GM23338 (cell line): ENCODE data around the gene GRIK4. TPM values are rescaled to one million over a fixed set of nuclear protein-coding genes. Genes with fewer than 3 reads are reported as not detected.

Experiments used
- ATAC-seq: fragments of 200-7000 bp; cut with Tn5 transposase; 3 replicates; pipeline ENCODE4 v1.9.1; 2020
- DNase-seq: peaks from one replicate; pipeline ENCODE4 v3.0.0-alpha.2; 2015; ENCODE audit warnings: low spot score
- H2AFZ ChIP-seq: fragments of 200-600 bp; sonication (generic); 2 replicates; pipeline ENCODE4 v1.8.0; 2016; ENCODE audit warnings: antibody characterized with exemption, mild to moderate bottlenecking, moderate library complexity
- H3F3A ChIP-seq: fragments of 200-600 bp; sonication (generic); replicated peaks from 2 replicates; pipeline ENCODE4 v1.8.0; 2017; ENCODE audit warnings: antibody characterized with exemption, mixed run types, low read depth
- H3K27ac ChIP-seq: fragments of 200-600 bp; sonication (generic); 2 replicates; pipeline ENCODE4 v1.6.1; 2016; ENCODE audit warnings: low read depth
- H3K27me3 ChIP-seq: fragments of 200-600 bp; sonication (generic); 2 replicates; pipeline ENCODE4 v1.8.0; 2016; ENCODE audit warnings: mild to moderate bottlenecking, mixed run types, moderate library complexity; ENCODE audit not compliant: insufficient read depth
- H3K36me3 ChIP-seq: fragments of 200-600 bp; sonication (generic); 2 replicates; pipeline ENCODE4 v1.8.0; 2016; ENCODE audit warnings: mild to moderate bottlenecking; ENCODE audit not compliant: insufficient read depth
- H3K4me1 ChIP-seq: fragments of 200-600 bp; sonication (generic); 2 replicates; pipeline ENCODE4 v1.8.0; 2016; ENCODE audit warnings: mild to moderate bottlenecking, moderate library complexity; ENCODE audit not compliant: insufficient read depth
- H3K4me2 ChIP-seq: fragments of 200-600 bp; sonication (generic); 2 replicates; pipeline ENCODE4 v1.7.1; 2017; ENCODE audit warnings: mixed run types
- H3K4me3 ChIP-seq: fragments of 200-600 bp; sonication (generic); 2 replicates; pipeline ENCODE4 v1.6.1; 2016; ENCODE audit warnings: mixed run types
- H3K79me2 ChIP-seq: fragments of 200-600 bp; sonication (generic); replicated peaks from 2 replicates; pipeline ENCODE4 v1.8.0; 2017; ENCODE audit warnings: mild to moderate bottlenecking; ENCODE audit not compliant: insufficient read depth
- H3K9me2 ChIP-seq: fragments of 200-600 bp; sonication (generic); 2 replicates; pipeline ENCODE4 v1.8.0; 2017; ENCODE audit not compliant: insufficient read depth
- H4K20me1 ChIP-seq: fragments of 200-600 bp; sonication (generic); replicated peaks from 2 replicates; pipeline ENCODE4 v1.8.0; 2017; ENCODE audit warnings: mild to moderate bottlenecking; ENCODE audit not compliant: insufficient read depth
- H3K27ac Mint-ChIP-seq: 2 replicates; pipeline ENCODE4 v1.8.0; 2020; ENCODE audit warnings: inconsistent platforms, mild to moderate bottlenecking, moderate library complexity, mixed read lengths
- H3K27me3 Mint-ChIP-seq: 3 replicates; pipeline ENCODE4 v1.8.0; 2022; ENCODE audit warnings: low read depth, mild to moderate bottlenecking, moderate library complexity, mixed read lengths, inconsistent platforms; ENCODE audit not compliant: insufficient read depth, poor library complexity
- H3K36me3 Mint-ChIP-seq: 3 replicates; pipeline ENCODE4 v1.8.0; 2021; ENCODE audit warnings: low read depth, mild to moderate bottlenecking, inconsistent platforms, moderate library complexity, mixed read lengths
- H3K4me1 Mint-ChIP-seq: 3 replicates; pipeline ENCODE4 v1.8.0; 2020; ENCODE audit warnings: mild to moderate bottlenecking, inconsistent platforms, mixed read lengths
- H3K4me3 Mint-ChIP-seq: 3 replicates; pipeline ENCODE4 v1.8.0; 2021; ENCODE audit warnings: moderate library complexity, mild to moderate bottlenecking, inconsistent platforms, mixed read lengths
- H3K9me3 Mint-ChIP-seq: 3 replicates; pipeline ENCODE4 v1.8.0; 2020; ENCODE audit warnings: moderate library complexity, mild to moderate bottlenecking, inconsistent platforms, mixed read lengths
- CREB1 ChIP-seq: fragments of 250-450 bp; sonication (Bioruptor Pico); IDR thresholded peaks from 2 replicates; pipeline ENCODE4 v1.5.0; 2020; ENCODE audit warnings: low read depth, mild to moderate bottlenecking, moderate library complexity
- EZH2 ChIP-seq: fragments of 200-600 bp; sonication (generic); IDR thresholded peaks from one replicate; pipeline ENCODE4 v1.8.0; 2017; ENCODE audit warnings: antibody characterized with exemption, mild to moderate bottlenecking, low read depth; ENCODE audit not compliant: unreplicated experiment
- JUNB ChIP-seq: IDR thresholded peaks from one replicate; pipeline ENCODE4 v1.6.1; 2016; ENCODE audit warnings: antibody characterized with exemption; ENCODE audit not compliant: unreplicated experiment
- NANOG ChIP-seq: IDR thresholded peaks from 2 replicates; pipeline ENCODE4 v1.6.1; 2016; ENCODE audit warnings: antibody characterized with exemption, borderline replicate concordance
- REST ChIP-seq: IDR thresholded peaks from one replicate; pipeline ENCODE4 v1.6.1; 2018; ENCODE audit warnings: antibody characterized with exemption; ENCODE audit not compliant: unreplicated experiment
- ZNF114 ChIP-seq: fragments of 250-450 bp; sonication (Bioruptor Pico); IDR thresholded peaks from 2 replicates; pipeline ENCODE4 v1.5.0; 2020; ENCODE audit warnings: mild to moderate bottlenecking, moderate library complexity
- ZNF331 ChIP-seq: fragments of 250-450 bp; sonication (Bioruptor Pico); IDR thresholded peaks from 2 replicates; pipeline ENCODE4 v1.5.0; 2020; ENCODE audit warnings: low read depth, mild to moderate bottlenecking, moderate library complexity
- polyA plus RNA-seq: library from polyadenylated mRNA; unstranded; fragments of >200 nt; fragmentation: Nextera tagmentation; extraction: Ambion mirVana; gene quantifications from 2 replicates; pipeline ENCODE4 v1.2.1, GENCODE V29; 2016
- total RNA-seq: library from RNA; depleted of rRNA; stranded (reverse); fragments of >200 nt; shearing (Covaris generic); gene quantifications from 2 replicates; pipeline ENCODE4 v1.2.3, GENCODE V29; 2014
- TF ChIP-seq, protein P1 (sequence below): IDR thresholded peaks from 2 replicates; pipeline ENCODE4 v1.6.1; 2016; ENCODE audit warnings: antibody characterized with exemption
- TF ChIP-seq, protein P2 (sequence below): fragments of 250-450 bp; sonication (Bioruptor Pico); IDR thresholded peaks from 2 replicates; pipeline ENCODE4 v1.5.0; 2020; ENCODE audit warnings: mild to moderate bottlenecking, moderate library complexity
- TF ChIP-seq, protein P3 (sequence below), 2 experiments: fragments of 200-600 bp in 1 of 2; sonication (generic) in 1 of 2; conservative IDR thresholded peaks; 2 replicates each; pipeline versions ENCODE4 v1.5.1 to v1.6.1; 2016 to 2017; ENCODE audit warnings: antibody characterized with exemption in 2 of 2, low read depth in 2 of 2, mild to moderate bottlenecking in 2 of 2, moderate library complexity in 1 of 2

The GRIK4 gene
- total and polyA plus RNA-seq, 2 experiments from 2014 or later = 0.63 to 2.2 TPM

DNA sequence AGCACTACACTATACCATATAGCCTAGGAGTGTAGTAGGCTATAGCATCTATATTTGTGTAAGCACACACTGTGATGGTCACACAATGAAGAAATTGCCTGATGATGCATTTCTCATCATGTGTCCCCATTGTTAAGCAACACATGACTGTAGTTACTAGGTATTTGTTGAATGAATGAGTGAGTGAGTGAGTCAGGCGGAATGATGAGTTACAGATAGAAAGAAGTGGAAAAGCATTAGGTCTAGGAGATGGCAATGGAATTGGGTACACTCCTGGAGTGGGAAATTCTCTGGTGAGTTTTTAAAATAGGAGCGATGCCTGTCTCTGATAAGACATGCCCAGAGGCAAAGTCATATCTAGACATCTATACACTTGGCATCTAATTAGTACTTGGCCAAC, 351.8 kb downstream of the GRIK4 start:
- Histone ChIP-seq H3K4me3 (no peak overlapping the region), H3K36me3 (no peaks in the 10 kb centered on the region), H3K79me2 (no peaks in the 10 kb centered on the region), H3K4me2 (no peak overlapping the region), H3K27ac (no peak overlapping the region), H4K20me1 (no peaks in the 10 kb centered on the region), H3F3A (no peaks in the 10 kb centered on the region), H2AFZ (no peak overlapping the region), H3K27me3 (no peaks in the 10 kb centered on the region), H3K9me2 (no peaks in the 10 kb centered on the region), H3K4me1 (peaks cover 5% of the 10 kb centered on the region)
- Mint-ChIP-seq H3K27me3 (peaks cover 10% of the 10 kb centered on the region), H3K27ac (no peak overlapping the region), H3K4me3 (no peak overlapping the region), H3K4me1 (peaks cover 19% of the 10 kb centered on the region), H3K36me3 (no peaks in the 10 kb centered on the region; the same call in 2 of the 3 replicates), H3K9me3 (no peaks in the 10 kb centered on the region)
- DNase-seq (no peak), ATAC-seq (no peak)
- TF ChIP-seq, protein P1, sequence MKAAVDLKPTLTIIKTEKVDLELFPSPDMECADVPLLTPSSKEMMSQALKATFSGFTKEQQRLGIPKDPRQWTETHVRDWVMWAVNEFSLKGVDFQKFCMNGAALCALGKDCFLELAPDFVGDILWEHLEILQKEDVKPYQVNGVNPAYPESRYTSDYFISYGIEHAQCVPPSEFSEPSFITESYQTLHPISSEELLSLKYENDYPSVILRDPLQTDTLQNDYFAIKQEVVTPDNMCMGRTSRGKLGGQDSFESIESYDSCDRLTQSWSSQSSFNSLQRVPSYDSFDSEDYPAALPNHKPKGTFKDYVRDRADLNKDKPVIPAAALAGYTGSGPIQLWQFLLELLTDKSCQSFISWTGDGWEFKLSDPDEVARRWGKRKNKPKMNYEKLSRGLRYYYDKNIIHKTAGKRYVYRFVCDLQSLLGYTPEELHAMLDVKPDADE = no peak
- TF ChIP-seq, protein P2, sequence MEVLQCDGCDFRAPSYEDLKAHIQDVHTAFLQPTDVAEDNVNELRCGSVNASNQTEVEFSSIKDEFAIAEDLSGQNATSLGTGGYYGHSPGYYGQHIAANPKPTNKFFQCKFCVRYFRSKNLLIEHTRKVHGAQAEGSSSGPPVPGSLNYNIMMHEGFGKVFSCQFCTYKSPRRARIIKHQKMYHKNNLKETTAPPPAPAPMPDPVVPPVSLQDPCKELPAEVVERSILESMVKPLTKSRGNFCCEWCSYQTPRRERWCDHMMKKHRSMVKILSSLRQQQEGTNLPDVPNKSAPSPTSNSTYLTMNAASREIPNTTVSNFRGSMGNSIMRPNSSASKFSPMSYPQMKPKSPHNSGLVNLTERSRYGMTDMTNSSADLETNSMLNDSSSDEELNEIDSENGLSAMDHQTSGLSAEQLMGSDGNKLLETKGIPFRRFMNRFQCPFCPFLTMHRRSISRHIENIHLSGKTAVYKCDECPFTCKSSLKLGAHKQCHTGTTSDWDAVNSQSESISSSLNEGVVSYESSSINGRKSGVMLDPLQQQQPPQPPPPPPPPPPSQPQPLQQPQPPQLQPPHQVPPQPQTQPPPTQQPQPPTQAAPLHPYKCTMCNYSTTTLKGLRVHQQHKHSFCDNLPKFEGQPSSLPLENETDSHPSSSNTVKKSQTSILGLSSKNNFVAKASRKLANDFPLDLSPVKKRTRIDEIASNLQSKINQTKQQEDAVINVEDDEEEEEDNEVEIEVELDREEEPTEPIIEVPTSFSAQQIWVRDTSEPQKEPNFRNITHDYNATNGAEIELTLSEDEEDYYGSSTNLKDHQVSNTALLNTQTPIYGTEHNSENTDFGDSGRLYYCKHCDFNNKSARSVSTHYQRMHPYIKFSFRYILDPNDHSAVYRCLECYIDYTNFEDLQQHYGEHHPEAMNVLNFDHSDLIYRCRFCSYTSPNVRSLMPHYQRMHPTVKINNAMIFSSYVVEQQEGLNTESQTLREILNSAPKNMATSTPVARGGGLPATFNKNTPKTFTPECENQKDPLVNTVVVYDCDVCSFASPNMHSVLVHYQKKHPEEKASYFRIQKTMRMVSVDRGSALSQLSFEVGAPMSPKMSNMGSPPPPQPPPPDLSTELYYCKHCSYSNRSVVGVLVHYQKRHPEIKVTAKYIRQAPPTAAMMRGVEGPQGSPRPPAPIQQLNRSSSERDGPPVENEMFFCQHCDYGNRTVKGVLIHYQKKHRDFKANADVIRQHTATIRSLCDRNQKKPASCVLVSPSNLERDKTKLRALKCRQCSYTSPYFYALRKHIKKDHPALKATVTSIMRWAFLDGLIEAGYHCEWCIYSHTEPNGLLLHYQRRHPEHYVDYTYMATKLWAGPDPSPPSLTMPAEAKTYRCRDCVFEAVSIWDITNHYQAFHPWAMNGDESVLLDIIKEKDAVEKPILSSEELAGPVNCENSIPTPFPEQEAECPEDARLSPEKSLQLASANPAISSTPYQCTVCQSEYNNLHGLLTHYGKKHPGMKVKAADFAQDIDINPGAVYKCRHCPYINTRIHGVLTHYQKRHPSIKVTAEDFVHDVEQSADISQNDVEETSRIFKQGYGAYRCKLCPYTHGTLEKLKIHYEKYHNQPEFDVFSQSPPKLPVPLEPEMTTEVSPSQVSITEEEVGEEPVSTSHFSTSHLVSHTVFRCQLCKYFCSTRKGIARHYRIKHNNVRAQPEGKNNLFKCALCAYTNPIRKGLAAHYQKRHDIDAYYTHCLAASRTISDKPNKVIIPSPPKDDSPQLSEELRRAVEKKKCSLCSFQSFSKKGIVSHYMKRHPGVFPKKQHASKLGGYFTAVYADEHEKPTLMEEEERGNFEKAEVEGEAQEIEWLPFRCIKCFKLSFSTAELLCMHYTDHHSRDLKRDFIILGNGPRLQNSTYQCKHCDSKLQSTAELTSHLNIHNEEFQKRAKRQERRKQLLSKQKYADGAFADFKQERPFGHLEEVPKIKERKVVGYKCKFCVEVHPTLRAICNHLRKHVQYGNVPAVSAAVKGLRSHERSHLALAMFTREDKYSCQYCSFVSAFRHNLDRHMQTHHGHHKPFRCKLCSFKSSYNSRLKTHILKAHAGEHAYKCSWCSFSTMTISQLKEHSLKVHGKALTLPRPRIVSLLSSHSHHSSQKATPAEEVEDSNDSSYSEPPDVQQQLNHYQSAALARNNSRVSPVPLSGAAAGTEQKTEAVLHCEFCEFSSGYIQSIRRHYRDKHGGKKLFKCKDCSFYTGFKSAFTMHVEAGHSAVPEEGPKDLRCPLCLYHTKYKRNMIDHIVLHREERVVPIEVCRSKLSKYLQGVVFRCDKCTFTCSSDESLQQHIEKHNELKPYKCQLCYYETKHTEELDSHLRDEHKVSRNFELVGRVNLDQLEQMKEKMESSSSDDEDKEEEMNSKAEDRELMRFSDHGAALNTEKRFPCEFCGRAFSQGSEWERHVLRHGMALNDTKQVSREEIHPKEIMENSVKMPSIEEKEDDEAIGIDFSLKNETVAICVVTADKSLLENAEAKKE (CRISPR knock-in tag) = no peak
- TF ChIP-seq ZNF114 (CRISPR knock-in tag) = no peak
- no peak for TF ChIP-seq EZH2
- TF ChIP-seq, protein P3, sequence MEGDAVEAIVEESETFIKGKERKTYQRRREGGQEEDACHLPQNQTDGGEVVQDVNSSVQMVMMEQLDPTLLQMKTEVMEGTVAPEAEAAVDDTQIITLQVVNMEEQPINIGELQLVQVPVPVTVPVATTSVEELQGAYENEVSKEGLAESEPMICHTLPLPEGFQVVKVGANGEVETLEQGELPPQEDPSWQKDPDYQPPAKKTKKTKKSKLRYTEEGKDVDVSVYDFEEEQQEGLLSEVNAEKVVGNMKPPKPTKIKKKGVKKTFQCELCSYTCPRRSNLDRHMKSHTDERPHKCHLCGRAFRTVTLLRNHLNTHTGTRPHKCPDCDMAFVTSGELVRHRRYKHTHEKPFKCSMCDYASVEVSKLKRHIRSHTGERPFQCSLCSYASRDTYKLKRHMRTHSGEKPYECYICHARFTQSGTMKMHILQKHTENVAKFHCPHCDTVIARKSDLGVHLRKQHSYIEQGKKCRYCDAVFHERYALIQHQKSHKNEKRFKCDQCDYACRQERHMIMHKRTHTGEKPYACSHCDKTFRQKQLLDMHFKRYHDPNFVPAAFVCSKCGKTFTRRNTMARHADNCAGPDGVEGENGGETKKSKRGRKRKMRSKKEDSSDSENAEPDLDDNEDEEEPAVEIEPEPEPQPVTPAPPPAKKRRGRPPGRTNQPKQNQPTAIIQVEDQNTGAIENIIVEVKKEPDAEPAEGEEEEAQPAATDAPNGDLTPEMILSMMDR (conservative IDR thresholded peaks at IDR 0.05; ENCODE audit: low read depth in 2 of 2) = no peak
- TF ChIP-seq CREB1 (CRISPR knock-in tag) = no peak
- no peak for TF ChIP-seq REST
- no peak for TF ChIP-seq ZNF331 (CRISPR knock-in tag)
- no peak for TF ChIP-seq JUNB
- no peak for TF ChIP-seq NANOG
